Endothelial cell (in vitro differentiated cells): Measurements from ENCODE around the gene HES3. TPM values are rescaled to one million over a fixed set of nuclear protein-coding genes. Genes with fewer than 3 reads are reported as not detected.

Experiments used
- DNase-seq: peaks from one replicate; pipeline ENCODE4 v3.0.0; 2021; ENCODE audit warnings: low spot score
- H3K27ac Mint-ChIP-seq: one replicate; pipeline ENCODE4 v1.8.0; 2021; ENCODE audit warnings: mixed read lengths, inconsistent platforms; ENCODE audit not compliant: unreplicated experiment
- H3K27me3 Mint-ChIP-seq: one replicate; pipeline ENCODE4 v1.8.0; 2021; ENCODE audit warnings: mild to moderate bottlenecking, moderate library complexity, mixed read lengths, inconsistent platforms; ENCODE audit not compliant: unreplicated experiment
- H3K36me3 Mint-ChIP-seq: one replicate; pipeline ENCODE4 v1.8.0; 2021; ENCODE audit warnings: mild to moderate bottlenecking, low read depth, mixed read lengths, inconsistent platforms; ENCODE audit not compliant: unreplicated experiment
- H3K4me1 Mint-ChIP-seq: one replicate; pipeline ENCODE4 v1.8.0; 2021; ENCODE audit warnings: mild to moderate bottlenecking, mixed read lengths, inconsistent platforms; ENCODE audit not compliant: unreplicated experiment
- H3K4me3 Mint-ChIP-seq: one replicate; pipeline ENCODE4 v1.8.0; 2021; ENCODE audit warnings: mild to moderate bottlenecking, mixed read lengths, inconsistent platforms; ENCODE audit not compliant: unreplicated experiment
- H3K9me3 Mint-ChIP-seq: one replicate; pipeline ENCODE4 v1.8.0; 2021; ENCODE audit warnings: mixed read lengths, inconsistent platforms; ENCODE audit not compliant: unreplicated experiment
- CTCF ChIP-seq: fragments of 200-600 bp; sonication (generic); IDR thresholded peaks from one replicate; pipeline ENCODE4 v1.5.0; 2021; ENCODE audit warnings: antibody characterized with exemption; ENCODE audit not compliant: unreplicated experiment
- total RNA-seq: library from RNA; stranded (reverse); fragmentation: NEBNext Ultra II Directional; extraction: Animal tissue kit (Norgen Biotek cat#: 25700); gene quantifications from one replicate; pipeline ENCODE4 v1.2.1, GENCODE V29; 2021; ENCODE audit not compliant: unreplicated experiment

The HES3 gene
- total RNA-seq, 1 donor from 2014 or later = not detected

- Mint-ChIP-seq H3K4me1 (no peaks in the 10 kb centered on the region), H3K9me3 (no peaks in the 10 kb centered on the region), H3K27me3 (peaks cover 22% of the 10 kb centered on the region), H3K27ac (no peak overlapping the region), H3K36me3 (no peaks in the 10 kb centered on the region), H3K4me3 (no peak overlapping the region)
- DNase-seq = no peak
- no peak for TF ChIP-seq CTCF
Measured at GRCh38 chr1:6256645-6257044, 12.7 kb downstream of the HES3 start.

GRCh38 chr1:6257541-6258069 lies 13.6 kb downstream of the HES3 start:
- Mint-ChIP-seq H3K4me3 (no peak overlapping the region), H3K9me3 (no peaks in the 10 kb centered on the region), H3K27me3 (peaks cover 26% of the 10 kb centered on the region), H3K36me3 (no peaks in the 10 kb centered on the region), H3K4me1 (no peaks in the 10 kb centered on the region), H3K27ac (no peak overlapping the region)
- TF ChIP-seq CTCF = no peak
- DNase-seq = no peak

GRCh38 chr1:6258675-6259074 lies 14.7 kb downstream of the HES3 start:
- Mint-ChIP-seq H3K9me3 (no peaks in the 10 kb centered on the region), H3K27me3 (peaks cover 25% of the 10 kb centered on the region), H3K4me3 (no peak overlapping the region), H3K36me3 (no peaks in the 10 kb centered on the region), H3K27ac (no peak overlapping the region), H3K4me1 (no peaks in the 10 kb centered on the region)
- no peak for DNase-seq
- TF ChIP-seq CTCF = no peak

- no peaks in the 10 kb centered on the region for H3K4me1 Mint-ChIP-seq
- H3K27me3 Mint-ChIP-seq = peaks cover 24% of the 10 kb centered on the region
- H3K36me3 Mint-ChIP-seq = no peaks in the 10 kb centered on the region
- no peak overlapping the region for H3K27ac Mint-ChIP-seq
- peak overlapping the region; percentile 79 for H3K4me3 Mint-ChIP-seq
- TF ChIP-seq CTCF = no peak
- H3K9me3 Mint-ChIP-seq = no peaks in the 10 kb centered on the region
- DNase-seq = peak; percentile 60
Measured at GRCh38 chr1:6259491-6260362, 15.7 kb downstream of the HES3 start.

- H3K4me3 Mint-ChIP-seq = no peak overlapping the region
- no peak for DNase-seq
- H3K4me1 Mint-ChIP-seq = no peaks in the 10 kb centered on the region
- H3K9me3 Mint-ChIP-seq = no peaks in the 10 kb centered on the region
- H3K27me3 Mint-ChIP-seq = peaks cover 23% of the 10 kb centered on the region
- no peaks in the 10 kb centered on the region for H3K36me3 Mint-ChIP-seq
- TF ChIP-seq CTCF = no peak
- H3K27ac Mint-ChIP-seq = no peak overlapping the region
Measured at GRCh38 chr1:6260433-6260934, 16.5 kb downstream of the HES3 start.
